ENCODE data around the gene ZBTB7C. TPM values are rescaled to one million over a fixed set of nuclear protein-coding genes. Genes with fewer than 3 reads are reported as not detected.

The ZBTB7C gene
- total RNA-seq, 1 donor, result 0.09 TPM

DNA sequence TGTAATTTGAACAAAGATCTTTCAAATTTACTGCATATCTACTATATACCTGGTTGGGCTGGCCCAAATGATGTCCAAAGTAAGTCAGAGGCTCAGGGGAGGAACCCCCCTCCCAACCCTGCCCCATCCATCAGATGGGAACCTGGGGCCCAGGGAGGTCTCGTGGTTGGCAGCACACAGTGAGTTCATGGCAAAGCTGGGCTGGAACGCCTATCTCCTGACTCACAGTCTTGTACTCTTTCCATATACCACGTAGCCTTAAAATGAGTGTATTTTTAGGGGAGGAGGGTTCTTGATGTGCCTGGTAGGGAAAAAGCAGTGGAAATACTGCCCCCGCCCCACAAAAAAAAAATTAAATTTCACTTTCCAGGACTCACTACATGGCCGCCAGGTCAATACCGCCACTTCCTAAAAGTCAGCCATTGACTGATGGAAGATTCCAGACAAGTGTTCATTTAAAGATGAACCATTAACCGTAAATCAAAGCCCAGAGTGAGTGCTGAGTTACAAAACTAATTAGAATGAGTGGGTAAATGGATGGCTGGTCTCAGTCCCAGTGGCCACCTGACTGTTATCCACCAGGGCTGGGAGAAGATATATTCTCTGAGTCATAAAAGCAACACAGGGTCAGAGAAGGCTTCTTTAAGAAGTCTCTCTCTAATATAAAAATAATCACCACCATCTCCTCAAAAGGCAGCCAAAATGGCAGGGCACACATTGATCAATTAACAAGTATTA is 80.5 kb downstream of the ZBTB7C start:
- DNase-seq (ENCODE audit: low read depth), result peak; percentile 70
- TF ChIP-seq, protein P1, sequence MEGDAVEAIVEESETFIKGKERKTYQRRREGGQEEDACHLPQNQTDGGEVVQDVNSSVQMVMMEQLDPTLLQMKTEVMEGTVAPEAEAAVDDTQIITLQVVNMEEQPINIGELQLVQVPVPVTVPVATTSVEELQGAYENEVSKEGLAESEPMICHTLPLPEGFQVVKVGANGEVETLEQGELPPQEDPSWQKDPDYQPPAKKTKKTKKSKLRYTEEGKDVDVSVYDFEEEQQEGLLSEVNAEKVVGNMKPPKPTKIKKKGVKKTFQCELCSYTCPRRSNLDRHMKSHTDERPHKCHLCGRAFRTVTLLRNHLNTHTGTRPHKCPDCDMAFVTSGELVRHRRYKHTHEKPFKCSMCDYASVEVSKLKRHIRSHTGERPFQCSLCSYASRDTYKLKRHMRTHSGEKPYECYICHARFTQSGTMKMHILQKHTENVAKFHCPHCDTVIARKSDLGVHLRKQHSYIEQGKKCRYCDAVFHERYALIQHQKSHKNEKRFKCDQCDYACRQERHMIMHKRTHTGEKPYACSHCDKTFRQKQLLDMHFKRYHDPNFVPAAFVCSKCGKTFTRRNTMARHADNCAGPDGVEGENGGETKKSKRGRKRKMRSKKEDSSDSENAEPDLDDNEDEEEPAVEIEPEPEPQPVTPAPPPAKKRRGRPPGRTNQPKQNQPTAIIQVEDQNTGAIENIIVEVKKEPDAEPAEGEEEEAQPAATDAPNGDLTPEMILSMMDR (IDR thresholded peaks at IDR 0.05; ENCODE audit: insufficient read depth, low read length), result no peak

DNA sequence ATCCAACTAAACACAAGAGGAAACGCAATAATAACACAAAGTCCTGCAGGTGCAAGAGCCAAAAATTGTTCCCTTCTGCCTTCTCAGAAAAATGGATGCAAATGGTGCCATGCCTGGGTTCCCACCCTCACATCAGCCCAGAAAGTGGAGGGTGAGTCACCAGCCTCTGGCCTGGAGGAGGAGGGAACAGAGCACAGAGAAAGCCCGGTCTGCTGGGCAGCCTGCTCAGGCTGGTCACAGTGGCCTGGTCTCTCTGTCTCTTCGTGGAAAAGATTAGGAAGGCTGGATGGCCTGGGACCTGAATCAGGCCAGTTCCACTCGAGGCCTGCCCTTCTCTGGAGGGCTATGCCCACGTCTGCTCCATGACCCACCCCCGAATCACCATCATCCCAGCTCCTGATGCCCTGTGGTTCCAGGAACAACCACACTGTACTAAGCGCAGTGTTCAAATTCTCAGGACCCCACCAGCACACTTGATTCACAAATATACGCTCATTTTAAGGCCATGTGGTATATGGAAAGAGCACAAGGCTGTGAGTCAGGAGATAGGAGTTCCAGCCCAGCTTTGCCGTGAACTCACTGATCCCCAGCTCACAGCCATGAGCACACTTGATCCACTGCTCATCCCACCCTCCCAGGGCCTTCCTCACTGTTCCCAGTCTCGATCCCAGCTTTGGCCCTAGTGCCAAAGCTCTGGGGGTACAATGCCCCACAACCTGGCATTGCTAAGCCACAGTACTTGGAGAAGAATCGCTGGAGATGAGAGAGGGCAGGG is 82.1 kb downstream of the ZBTB7C start:
- no peak overlapping the region for H3K4me3 ChIP-seq (ENCODE audit: low read depth, low read length)
- DNase-seq (ENCODE audit: low read depth), result peak; percentile 41
- TF ChIP-seq, protein P1 (IDR thresholded peaks at IDR 0.05; ENCODE audit: insufficient read depth, low read length), result no peak

More for the DNA sequence above, 80.5 kb downstream of the ZBTB7C start:
- H3K4me3 ChIP-seq (ENCODE audit: low read depth, low read length), result no peak overlapping the region

DNA sequence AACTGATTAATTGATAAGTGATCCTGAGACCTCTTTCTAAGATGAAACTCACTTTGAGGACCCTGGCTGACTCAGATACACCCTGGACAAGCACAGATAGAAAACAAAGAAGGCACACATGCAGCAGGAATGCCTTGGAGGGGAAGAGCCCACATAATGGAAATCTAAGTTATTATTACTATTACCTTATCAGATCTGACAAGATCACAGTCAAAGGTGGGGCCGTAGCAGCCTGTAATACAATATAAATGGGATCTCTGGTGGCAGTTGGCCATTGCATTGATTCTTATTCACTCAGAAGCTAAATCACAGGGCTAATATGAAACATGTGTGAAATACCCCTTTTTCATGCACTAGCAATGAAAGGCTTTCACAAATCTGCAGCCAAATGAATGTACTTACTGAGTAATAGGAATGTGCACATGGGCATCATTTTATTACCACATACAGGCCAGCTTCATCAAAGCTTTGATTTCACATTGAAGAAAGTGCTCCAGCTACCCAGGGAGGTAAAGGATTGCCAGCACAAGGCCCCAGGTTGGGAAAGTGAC is 84.0 kb downstream of the ZBTB7C start:
- TF ChIP-seq, protein P1 (IDR thresholded peaks at IDR 0.05; ENCODE audit: insufficient read depth, low read length), result no peak
- peak; percentile 15 for DNase-seq (ENCODE audit: low read depth)
- no peak overlapping the region for H3K4me3 ChIP-seq (ENCODE audit: low read depth, low read length)

DNA sequence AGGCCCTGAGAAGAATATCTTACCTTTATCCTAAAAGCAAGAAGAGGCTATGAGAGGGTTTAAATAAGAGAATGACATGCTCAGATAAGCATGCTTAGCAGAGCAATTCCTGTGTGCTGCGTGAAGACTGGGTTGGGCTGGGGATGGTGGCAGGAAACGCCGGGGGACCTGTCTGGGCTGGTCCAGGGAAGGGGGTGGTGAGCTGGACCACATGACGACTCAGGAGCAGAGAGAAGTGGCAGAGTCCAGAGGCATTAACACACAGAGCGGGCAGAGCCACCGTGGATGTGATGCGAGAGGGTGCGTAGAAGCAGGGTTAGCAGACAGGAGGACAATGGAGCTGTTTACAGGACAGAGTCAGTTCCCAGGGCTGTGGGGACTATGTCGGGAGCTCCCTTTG is 84.5 kb downstream of the ZBTB7C start:
- no peak overlapping the region for H3K4me3 ChIP-seq (ENCODE audit: low read depth, low read length)
- DNase-seq (ENCODE audit: low read depth), result no peak
- TF ChIP-seq, protein P1 (IDR thresholded peaks at IDR 0.05; ENCODE audit: insufficient read depth, low read length), result no peak

DNA sequence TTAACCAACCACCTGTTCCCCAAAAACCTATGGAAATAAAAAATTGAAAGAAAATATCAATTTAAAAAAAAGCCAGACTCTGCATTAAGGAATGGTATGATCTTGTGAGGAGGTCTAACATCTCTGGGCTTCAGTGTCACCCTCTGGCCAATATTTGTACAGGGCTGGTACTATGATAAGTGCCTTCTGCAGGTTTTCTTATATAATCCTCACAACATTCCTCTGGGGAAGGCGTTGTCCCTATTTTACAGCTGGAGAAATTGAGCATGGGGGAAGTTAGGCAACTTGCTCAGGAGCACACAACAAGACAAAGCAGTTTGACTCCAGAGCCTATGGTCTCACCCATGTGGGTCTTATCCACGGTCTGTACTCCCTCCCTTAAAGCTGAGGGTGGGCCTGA is 86.0 kb downstream of the ZBTB7C start:
- no peak overlapping the region for H3K4me3 ChIP-seq (ENCODE audit: low read depth, low read length)
- TF ChIP-seq, protein P1 (IDR thresholded peaks at IDR 0.05; ENCODE audit: insufficient read depth, low read length), result no peak
- no peak for DNase-seq (ENCODE audit: low read depth)

DNA sequence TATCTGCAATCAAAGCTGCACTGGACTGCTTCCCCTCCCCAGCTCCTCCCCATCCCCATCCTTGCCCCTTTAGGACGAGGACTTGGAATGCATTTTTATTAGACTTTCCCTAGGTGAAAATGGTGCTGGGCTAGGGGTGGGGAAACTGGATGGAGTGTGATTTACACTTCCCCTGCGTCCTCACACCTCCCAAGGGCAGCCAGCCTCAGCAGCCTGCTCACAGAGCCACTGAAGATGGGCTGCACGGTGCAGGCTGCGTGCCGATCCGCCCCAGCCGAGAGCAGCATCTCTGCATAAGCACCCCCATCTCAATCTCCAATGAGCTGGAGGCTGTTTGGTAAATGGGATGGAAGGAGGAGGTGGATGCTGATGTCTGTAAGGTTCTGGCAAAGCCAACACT is 87.6 kb downstream of the ZBTB7C start:
- no peak for DNase-seq (ENCODE audit: low read depth)
- TF ChIP-seq, protein P1 (IDR thresholded peaks at IDR 0.05; ENCODE audit: insufficient read depth, low read length), result no peak
- H3K4me3 ChIP-seq (ENCODE audit: low read depth, low read length), result no peak overlapping the region
